ENCODE measurements around the gene SNX19.
"Not testable (repeated sequence)": the region's sequence is repeated elsewhere in the genome, so short reads cannot be mapped to it uniquely, and the experiment has no call there.

Gene SNX19

GRCh38 chr11:130916238-130916855 is at the start of gene SNX19:
Gene SNX19, minus strand, starts transcription at chr11:130916479. Its CDS starts 540 bp downstream, at chr11:130915939.
- in situ Hi-C loops (cut with HindIII; ENCODE audit: low sequenced_read_pairs): no loop called here

GRCh38 chr11:130964058-130964792 is 47.9 kb upstream of the SNX19 start:
- in situ Hi-C loops (cut with HindIII; ENCODE audit: low sequenced_read_pairs): no loop called here

- in situ Hi-C loops (cut with HindIII; ENCODE audit: low sequenced_read_pairs): no loop called here
These were observed 31.6 kb upstream of the SNX19 start for GRCh38 chr11:130947889-130948288.

GRCh38 chr11:130947481-130947880 is 31.2 kb upstream of the SNX19 start:
- in situ Hi-C loops (cut with HindIII; ENCODE audit: low sequenced_read_pairs): no loop called here

GRCh38 chr11:130947058-130947457 is 30.8 kb upstream of the SNX19 start:
- in situ Hi-C loops (cut with HindIII; ENCODE audit: low sequenced_read_pairs): no loop called here

- in situ Hi-C loops (cut with HindIII; ENCODE audit: low sequenced_read_pairs): no loop called here
These were observed 29.6 kb upstream of the SNX19 start for GRCh38 chr11:130945896-130946295.

- in situ Hi-C loops (cut with HindIII; ENCODE audit: low sequenced_read_pairs): no loop called here
These were observed 24.4 kb upstream of the SNX19 start for GRCh38 chr11:130940706-130941105.

GRCh38 chr11:130937051-130937450 is 20.8 kb upstream of the SNX19 start:
- in situ Hi-C loops (cut with HindIII; ENCODE audit: low sequenced_read_pairs): no loop called here

- in situ Hi-C loops (cut with HindIII; ENCODE audit: low sequenced_read_pairs): no loop called here
These were observed 15.9 kb upstream of the SNX19 start for GRCh38 chr11:130932086-130932712.

- in situ Hi-C loops (cut with HindIII; ENCODE audit: low sequenced_read_pairs): no loop called here
These were observed 8.5 kb upstream of the SNX19 start for GRCh38 chr11:130924750-130925149.

GRCh38 chr11:130920612-130921011 is 4.3 kb upstream of the SNX19 start:
- in situ Hi-C loops (cut with HindIII; ENCODE audit: low sequenced_read_pairs): not testable (repeated sequence)

- in situ Hi-C loops (cut with HindIII; ENCODE audit: low sequenced_read_pairs): no loop called here
These were observed 1.8 kb upstream of the SNX19 start for GRCh38 chr11:130918081-130918480.

GRCh38 chr11:130916910-130917309 is 631 bp upstream of the SNX19 start:
- in situ Hi-C loops (cut with HindIII; ENCODE audit: low sequenced_read_pairs): no loop called here

GRCh38 chr11:130915603-130916237 is 559 bp downstream of the SNX19 start:
- in situ Hi-C loops (cut with HindIII; ENCODE audit: low sequenced_read_pairs): no loop called here

GRCh38 chr11:130913268-130913667 is 3.0 kb downstream of the SNX19 start:
- in situ Hi-C loops (cut with HindIII; ENCODE audit: low sequenced_read_pairs): no loop called here

GRCh38 chr11:130912552-130912951 is 3.7 kb downstream of the SNX19 start:
- in situ Hi-C loops (cut with HindIII; ENCODE audit: low sequenced_read_pairs): no loop called here

- in situ Hi-C loops (cut with HindIII; ENCODE audit: low sequenced_read_pairs): no loop called here
These were observed 5.0 kb downstream of the SNX19 start for GRCh38 chr11:130911306-130911705.

GRCh38 chr11:130909650-130910049 is 6.6 kb downstream of the SNX19 start:
- in situ Hi-C loops (cut with HindIII; ENCODE audit: low sequenced_read_pairs): no loop called here

- in situ Hi-C loops (cut with HindIII; ENCODE audit: low sequenced_read_pairs): no loop called here
These were observed 7.3 kb downstream of the SNX19 start for GRCh38 chr11:130908770-130909625.

- in situ Hi-C loops (cut with HindIII; ENCODE audit: low sequenced_read_pairs): no loop called here
These were observed 8.2 kb downstream of the SNX19 start for GRCh38 chr11:130908061-130908460.

GRCh38 chr11:130907229-130907628 is 9.1 kb downstream of the SNX19 start:
- in situ Hi-C loops (cut with HindIII; ENCODE audit: low sequenced_read_pairs): no loop called here
